Islet precursor cell (in vitro differentiated cells): ENCODE measurements around the gene TNFSF8.

ENCODE experiments used
- DNase-seq: peaks from one replicate; pipeline ENCODE4 v3.0.0-alpha.2; 2018

The TNFSF8 gene, protein sequence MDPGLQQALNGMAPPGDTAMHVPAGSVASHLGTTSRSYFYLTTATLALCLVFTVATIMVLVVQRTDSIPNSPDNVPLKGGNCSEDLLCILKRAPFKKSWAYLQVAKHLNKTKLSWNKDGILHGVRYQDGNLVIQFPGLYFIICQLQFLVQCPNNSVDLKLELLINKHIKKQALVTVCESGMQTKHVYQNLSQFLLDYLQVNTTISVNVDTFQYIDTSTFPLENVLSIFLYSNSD

GRCh38 chr9:114930056-114930812, at the start of gene TNFSF8:
Gene TNFSF8, minus strand, starts transcription at chr9:114930591. Its CDS starts 288 bp downstream, at chr9:114930303.
- DNase-seq: no peak

DNA sequence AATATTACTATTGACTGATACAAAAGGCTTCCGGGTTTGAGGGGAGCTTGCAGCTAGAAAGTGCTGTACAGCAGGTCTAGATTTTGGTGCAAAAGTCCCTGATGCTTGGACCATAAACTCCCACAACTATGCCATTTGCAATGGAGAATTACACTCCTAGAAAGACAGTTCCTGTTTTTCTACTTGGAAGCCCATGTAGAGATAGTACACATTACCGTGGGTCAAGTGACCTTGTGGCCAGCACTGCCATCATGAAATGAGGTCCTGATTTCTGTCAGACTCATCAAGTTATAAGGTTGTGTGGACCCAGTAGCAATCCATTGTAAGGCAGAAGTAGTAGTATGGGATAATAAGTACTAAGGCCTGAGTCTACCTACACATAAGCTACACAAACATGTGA, 42.8 kb upstream of the TNFSF8 start:
- no peak for DNase-seq

DNA sequence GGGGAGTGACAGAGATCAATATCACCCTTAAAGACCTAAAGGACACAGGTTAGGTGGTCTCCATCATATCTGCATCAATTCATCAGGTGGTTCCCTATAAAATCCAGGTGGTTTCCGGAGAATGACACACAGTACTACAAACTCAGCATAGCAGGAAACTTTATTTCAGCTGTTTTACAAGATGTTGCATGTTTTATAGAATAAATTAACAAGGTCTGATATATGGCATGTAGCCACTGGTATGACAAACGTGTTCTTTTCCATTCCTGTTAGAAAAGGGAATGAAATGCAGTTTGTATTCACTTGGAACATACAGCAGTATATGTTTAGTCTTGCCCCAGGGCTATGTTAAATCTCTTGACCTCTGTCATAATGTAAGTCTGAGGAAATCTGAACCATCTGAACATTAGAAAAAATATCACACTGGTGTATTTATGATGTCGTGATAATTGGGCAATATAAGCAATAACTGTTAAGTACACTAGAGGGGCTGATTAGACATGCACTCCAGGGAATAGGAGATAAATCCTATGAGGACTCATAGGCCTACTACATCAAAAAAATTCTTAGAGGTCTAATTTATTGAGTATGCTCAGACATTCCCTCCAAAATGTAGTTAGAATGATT, 42.2 kb upstream of the TNFSF8 start:
- no peak for DNase-seq

- DNase-seq: no peak
These were observed 38.9 kb upstream of the TNFSF8 start for GRCh38 chr9:114969269-114969668.

DNA sequence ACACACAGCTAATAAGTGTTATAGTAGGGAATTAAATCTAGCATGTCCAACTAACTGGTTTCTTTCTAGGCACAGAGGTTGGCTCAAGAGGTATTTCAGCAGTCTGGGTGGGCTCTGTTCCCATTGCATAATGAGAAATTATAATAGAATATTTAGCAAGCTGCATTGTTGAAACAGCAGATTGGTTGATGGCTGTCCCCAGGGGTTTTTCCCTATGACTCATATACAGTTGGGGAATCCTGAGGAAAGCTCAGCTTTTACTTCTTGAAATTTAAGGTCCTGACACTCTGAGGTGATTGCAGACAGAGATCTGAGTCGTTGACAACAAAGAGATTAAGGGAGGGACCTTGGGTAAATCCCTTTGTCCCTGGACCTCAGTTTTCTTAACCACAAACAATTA, 38.3 kb upstream of the TNFSF8 start:
- no peak for DNase-seq

GRCh38 chr9:114965564-114965963, 35.2 kb upstream of the TNFSF8 start:
- DNase-seq: no peak

- DNase-seq: no peak
These were observed 32.4 kb upstream of the TNFSF8 start for GRCh38 chr9:114962809-114963208.

GRCh38 chr9:114960276-114960675, 29.9 kb upstream of the TNFSF8 start:
- no peak for DNase-seq

DNA sequence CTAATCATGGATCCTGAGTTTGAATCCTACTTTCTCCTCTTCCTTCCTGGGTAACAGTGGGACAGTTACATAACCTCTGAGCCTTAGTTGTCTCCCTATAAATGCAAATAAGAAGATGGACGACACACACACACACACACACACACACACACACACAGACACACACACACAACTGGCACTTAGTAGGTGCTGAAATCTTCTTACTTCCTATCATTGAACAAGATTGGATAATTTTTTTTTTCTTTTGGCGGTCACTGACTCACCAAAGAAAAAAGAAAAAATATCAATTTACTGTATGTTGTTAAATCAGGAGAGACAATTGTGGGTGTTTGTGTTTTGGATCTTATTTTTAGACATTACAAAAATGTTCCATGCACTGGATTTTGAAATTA, 28.4 kb upstream of the TNFSF8 start:
- no peak for DNase-seq

GRCh38 chr9:114958021-114958843, 27.8 kb upstream of the TNFSF8 start:
- no peak for DNase-seq

GRCh38 chr9:114957558-114957957, 27.2 kb upstream of the TNFSF8 start:
- DNase-seq: no peak

DNA sequence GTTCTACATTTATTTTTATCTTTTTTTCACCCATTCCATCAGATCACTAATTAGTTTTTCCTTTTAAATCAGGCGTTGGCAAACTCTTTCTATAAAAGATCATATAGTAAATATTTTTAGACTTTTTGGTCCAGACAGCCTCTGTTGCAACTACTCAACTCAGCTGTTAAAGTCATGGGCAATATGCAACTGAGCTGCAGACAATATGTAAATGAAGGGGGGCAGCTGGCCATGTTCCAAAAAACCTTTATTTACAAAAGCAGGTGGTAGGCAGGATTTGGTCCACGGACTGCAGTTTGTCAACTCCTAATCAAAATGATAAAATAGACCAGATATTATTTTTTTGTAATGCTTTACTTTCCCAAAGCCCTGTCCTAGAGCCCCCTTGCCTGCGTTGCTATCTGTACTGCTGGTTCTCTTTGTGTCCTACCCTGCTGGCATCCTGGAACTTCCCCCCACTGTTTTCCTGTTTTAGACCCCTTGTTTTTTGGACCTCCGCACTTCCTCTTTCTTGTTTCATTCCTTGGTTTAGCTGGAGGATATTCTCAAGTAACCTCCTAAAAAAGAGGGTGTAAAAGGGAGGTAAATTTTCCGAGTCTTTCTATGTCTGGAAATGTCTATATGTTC, 24.7 kb upstream of the TNFSF8 start:
- no peak for DNase-seq

GRCh38 chr9:114953959-114954358, 23.6 kb upstream of the TNFSF8 start:
- no peak for DNase-seq

DNA sequence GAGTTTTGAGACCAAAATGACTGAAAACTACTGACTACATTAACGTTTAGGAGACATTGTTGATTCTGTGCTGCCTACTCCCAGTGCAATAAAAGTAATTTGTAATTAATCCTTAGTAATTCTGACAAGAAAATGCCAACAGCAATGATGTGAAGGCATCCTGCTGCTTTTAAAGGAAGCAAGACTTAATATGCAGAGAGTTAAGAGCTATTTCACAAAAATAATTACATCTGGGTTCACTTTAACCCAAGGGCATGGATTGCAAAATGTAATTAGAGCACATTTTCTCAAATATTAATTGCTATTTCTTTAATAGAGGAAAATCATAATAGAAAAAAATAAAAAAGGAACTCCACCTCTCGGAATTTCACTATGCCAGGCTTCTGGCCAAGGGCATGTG, 22.7 kb upstream of the TNFSF8 start:
- DNase-seq: no peak

- no peak for DNase-seq
These were observed 20.4 kb upstream of the TNFSF8 start for GRCh38 chr9:114950761-114951160.

DNA sequence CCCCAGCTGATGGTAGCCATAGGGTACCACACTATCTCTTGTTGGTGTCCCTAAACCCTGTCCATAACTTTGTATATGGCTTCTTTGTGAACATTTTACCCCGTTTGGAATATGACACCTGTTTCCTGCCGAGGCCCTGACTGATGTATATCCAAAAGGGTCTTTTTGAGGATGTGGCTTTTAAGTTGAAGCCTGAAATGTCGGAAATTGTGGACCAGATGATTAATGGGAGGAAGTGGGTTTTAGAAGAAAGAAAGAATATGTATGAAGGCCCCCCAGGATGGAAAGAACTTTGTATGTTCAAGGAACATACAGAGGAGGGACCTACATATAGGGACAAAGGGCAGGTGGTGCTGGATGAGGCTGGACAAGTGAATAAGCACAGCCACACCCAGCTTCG, 16.7 kb upstream of the TNFSF8 start:
- no peak for DNase-seq

DNA sequence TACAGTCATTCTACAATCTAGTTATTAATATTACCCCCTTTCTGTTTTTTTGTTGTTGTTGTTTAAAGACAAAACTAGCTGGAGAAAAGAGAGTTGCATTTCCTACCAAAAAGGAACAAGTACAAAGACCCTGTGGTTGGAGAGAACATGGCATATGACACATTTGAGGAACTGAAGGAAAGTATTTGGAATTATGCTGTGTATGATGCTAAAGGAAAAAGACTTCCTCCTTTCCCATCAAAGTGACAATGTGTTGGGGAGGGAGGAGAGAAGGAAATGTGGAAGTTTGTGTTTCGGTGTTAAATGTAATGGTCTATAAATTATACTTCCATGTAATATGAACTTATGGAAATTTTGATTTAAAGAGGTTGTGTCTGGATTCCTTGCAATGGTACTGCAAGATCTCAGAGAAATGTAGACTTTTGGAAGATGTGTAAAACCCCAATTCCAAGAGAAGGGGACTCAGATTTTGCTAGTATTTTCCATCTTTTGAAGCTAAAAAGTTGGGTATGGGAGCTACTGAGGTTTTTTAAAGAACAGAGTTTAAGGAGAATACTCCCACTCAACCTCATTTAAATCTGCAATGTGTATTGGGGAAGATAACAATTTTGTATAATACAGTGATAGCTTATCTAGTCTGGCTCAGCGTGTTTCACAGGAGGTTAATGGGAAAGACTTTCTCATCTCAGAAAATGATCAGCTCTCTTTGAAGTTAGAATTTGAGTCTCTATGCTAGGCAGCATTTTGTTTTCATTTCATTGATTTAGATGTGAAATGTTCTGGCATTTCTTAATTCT, 15.4 kb upstream of the TNFSF8 start:
- DNase-seq: no peak

DNA sequence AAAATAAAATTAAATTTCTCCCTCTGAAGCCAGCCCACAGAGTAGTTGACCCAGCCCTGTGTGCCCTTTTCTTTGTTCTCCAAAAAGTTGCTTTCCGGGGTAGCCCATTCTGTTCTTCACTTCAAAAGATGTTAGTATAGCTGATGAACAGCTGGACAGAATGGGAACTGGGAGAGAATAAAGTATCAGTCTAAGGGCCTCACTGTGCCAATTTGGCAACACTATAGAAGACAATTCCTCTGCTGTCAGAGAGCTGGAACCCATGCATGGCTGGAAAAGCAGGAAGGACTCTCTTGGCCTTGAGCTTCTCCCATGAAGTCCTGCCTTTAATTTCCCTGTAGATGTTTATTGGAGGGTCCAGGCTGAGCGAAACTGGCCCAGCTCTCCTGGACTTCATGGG, 11.0 kb upstream of the TNFSF8 start:
- DNase-seq: no peak

GRCh38 chr9:114938687-114939575, 8.5 kb upstream of the TNFSF8 start:
- no peak for DNase-seq

DNA sequence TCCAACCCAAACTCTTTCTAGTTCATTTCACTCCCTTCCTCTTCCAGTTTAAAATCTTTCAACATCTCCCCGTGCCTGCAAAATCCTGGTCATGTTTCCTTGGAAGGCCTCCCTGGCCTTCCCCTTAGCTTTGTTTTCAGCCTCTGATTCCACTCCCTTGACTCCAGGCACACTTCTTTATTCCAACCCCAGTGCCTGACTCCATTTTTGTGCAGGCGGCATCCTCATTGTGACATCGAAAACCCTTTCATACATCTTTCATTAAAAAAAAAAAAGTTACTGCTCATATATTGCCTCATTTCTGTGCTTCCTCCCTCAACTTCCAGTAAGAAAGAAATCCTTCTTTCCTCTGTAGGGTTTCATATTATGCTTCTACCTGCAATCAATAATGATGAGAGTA, 7.1 kb upstream of the TNFSF8 start:
- DNase-seq: no peak

GRCh38 chr9:114936581-114936980, 6.2 kb upstream of the TNFSF8 start:
- DNase-seq: no peak
